ENCODE results near the gene ZNF850.

ZNF850 gene

DNA sequence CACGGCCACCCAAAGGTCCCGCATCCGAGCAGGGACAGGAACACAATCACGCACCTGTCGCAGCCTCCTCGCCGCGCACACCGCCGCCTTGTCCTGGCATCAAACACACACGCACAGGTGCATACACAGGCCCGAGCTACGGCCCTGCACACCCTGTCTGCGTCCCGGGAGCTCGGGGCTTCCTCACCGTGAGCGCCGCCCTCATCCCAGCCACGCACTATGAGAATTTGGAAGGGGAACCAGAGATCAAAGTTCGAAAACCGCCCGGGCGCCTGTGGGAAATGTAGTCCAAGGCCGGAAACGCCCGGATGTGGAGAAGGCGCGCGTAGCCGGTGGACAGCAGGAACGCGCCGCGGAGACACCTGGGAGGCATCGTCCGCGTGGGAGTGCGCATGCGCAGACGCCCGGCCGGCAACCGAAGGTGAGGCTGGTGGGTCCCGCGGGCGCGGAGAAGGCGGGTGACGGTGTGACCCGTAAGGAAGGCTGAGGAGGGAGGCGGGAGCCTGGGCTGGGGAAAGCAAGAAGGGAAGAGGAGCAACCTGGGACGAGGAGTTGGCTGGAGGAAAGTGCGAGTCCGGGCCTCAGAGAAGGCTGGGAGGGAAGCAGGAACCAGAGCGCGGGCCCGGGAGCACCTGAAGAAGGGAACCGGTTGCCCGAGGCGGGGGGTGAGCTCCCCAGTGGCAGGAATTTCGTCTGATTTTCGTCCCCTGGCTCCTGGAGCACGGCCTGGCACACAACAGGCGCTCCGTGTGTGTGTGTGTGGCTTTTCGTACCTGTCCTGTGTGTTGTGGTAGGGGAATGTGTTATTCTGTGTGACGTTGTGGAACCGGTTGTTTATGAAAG lies 85.2 kb downstream of the ZNF850 start, which contains the start of gene ZNF567:
ZNF567 (plus strand) TSS at position 399 of the 843 bp plus-strand sequence. CDS start 7,256 bp downstream, outside the sequence.
- peak; percentile 94 for DNase-seq

DNA sequence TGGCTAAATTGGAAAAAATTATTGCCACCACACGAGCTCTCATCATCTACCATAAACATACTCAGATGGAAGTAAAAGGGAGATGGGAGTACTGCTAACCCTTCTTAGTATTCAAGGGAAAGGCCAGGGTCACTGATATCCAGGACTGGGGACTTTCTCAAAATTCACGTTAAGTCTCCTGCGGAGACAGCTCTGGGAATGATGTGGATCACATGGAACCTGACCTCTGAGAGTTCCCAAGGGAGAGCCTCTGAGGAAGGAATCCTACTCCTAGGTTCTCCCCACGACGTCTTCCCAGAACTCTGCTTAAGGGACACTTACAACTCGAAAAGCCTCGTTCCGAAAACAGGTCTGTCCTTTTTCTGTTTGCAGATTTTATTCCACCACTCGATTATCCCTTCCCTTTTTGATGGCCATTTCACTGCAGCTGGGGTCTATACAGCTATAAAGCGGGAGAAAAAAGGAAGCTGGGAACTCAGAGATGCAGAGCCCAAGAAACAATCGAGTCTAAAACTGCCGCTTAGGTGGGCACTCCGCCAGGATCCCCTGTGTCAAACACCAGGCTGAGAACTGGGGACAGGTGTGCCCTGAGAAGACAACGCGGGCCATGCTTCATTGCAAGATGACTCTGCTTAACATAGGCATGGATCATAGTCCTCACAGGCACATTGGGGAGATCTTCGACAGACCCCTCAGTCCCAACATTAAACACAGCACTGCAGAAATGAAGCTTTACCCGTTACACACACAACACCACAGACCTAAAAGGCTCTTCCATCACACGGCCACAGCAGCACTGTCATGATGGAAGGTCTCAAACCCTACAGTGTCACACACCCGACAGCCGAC lies 86.0 kb downstream of the ZNF850 start:
- peak; percentile 42 for DNase-seq

DNA sequence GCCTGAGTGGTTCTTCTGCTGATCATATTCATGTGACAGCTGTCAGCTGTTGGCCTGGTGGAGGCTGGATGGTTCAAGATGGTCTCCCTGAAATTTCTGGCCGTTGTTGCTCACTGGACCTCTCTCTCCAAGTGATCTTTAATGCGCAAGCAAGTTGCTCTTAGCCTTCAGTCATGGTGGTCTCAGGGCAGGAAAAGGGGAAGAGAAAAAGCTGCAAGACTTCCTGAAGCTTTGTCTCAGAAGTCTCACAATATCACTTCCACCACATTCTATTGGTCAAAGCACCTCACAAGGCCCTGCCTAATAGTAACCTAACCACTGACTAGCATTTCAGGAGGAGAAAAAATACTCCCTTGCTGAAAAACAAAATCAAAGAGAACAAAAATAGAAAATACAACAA lies 86.8 kb downstream of the ZNF850 start:
- DNase-seq, result no peak

DNA sequence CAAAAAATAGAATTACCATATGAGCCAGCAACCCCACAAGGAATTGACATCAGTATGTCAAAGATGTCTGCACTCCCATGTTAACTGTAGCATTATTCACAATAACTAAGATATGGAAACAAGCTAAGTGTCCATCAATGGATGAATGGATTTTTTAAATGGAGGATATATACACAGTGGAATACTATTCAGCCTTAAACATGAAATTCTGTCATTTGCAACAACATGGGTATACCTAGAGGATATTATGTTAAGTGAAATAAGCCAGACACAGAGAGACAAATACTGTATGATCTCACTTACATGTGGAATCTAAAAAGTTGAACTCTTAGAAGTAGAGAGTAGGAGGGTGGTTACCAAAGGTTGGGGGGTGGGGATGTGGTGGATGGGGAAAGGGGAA lies 93.2 kb downstream of the ZNF850 start:
- no peak for DNase-seq

DNA sequence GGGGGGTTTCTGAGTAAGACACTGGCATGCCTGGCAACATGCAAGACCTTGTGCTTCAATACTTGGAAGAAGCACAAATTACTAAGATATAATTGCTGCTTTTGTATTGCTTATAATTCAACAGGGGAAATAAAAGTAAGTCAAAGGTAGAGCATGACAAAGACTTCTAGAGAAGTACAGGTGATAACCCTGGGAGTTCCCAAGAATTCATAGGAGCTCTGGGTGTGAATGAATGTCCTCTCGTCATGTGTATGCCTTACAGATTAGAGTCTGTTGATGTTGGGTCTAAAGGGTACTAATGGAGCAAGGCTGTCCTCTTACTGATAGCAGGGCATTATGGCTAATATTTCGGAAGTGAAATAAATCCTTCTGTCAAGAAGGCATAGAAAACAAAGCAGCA lies 98.4 kb downstream of the ZNF850 start:
- DNase-seq, result no peak

DNA sequence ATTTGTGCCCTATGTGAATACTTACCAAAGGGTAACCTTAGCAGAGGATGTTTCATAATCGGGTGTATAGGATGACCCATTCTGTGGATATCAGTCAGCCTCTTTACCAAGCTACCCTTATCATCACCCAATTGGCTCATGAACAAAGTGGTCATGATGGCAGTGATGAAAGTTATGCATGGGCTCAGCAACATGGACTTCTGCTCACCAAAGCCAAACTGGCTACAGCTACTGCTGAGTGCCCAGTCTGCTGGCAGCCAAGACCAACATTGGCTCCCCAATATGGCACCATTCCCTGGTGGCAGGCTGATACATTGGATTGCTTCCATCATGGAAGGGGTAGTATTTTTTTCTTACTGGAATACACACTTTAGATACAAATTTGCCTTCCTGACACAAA lies 100.2 kb downstream of the ZNF850 start:
- no peak for DNase-seq

DNA sequence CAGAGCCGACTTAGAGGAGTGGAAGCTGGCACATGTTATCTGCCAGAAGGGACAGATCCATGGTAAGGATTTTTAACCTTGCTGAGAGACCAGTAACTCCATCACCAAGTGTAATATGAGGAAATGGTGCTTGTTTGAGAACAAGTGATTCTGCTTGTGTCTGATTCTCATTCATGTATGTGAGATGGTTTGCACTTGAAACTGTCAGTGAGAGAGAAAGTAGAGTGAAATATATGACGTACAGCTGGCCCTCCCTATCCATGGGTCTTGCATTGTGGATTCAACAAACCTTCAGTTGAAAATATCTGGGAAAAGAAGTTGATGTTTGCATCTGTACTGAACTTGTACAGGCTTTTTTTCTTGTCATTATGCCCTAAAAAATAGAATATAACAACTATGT lies 104.0 kb downstream of the ZNF850 start:
- no peak for DNase-seq

DNA sequence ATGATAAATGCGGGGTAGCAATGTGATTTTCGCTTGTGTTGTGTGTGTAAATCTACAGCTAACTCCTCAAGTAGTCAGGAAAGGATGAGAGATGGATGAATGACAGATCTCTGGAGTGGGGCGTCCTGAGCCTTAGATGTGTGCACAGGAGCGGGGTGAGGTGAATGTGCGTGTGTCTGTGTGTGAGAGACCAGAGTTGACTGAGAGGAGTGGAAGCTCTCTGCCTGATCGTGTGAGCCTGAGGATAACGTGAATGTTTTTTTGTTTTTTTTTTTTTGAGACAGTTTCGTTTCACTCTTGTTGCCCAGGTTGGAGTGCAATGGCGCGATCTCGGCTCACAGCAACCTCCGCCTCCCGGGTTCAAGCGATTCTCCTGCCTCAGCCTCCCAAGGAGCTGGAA lies 106.8 kb downstream of the ZNF850 start:
- no peak for DNase-seq
